CD14-positive monocyte (primary cell): ENCODE measurements around the gene SF1. TPM values are rescaled to one million over a fixed set of nuclear protein-coding genes. Genes with fewer than 3 reads are reported as not detected.

Experiments used
- DNase-seq, 3 donors: peaks; one replicate each; pipeline ENCODE4 v3.0.0-alpha.2; 2011 to 2022
- H2AFZ ChIP-seq: 2 replicates; pipeline ENCODE4 v1.6.0; 2012; ENCODE audit warnings: mild to moderate bottlenecking, low read depth, low read length, inconsistent platforms; ENCODE audit not compliant: insufficient read depth, poor library complexity, severe bottlenecking
- H3K27ac ChIP-seq, 2 donors: 1 replicate in 1 of 2; 2 replicates in 1 of 2; pipeline ENCODE4 v1.5.1; 2012 to 2013; ENCODE audit warnings: low read length in 2 of 2, control low read depth in 1 of 2, inconsistent platforms in 1 of 2, low read depth in 1 of 2, mild to moderate bottlenecking in 1 of 2
- H3K27me3 ChIP-seq, 2 donors: one replicate each; pipeline versions ENCODE4 v1.6.0 to v1.6.1; 2011 to 2013; ENCODE audit warnings: low read length in 2 of 2; ENCODE audit not compliant: control insufficient read depth in 2 of 2, insufficient read depth in 2 of 2
- H3K36me3 ChIP-seq, 2 donors: replicated peaks in 1 of 2; 1 replicate in 1 of 2; 2 replicates in 1 of 2; pipeline versions ENCODE4 v1.5.1 to v1.6.1; 2012 to 2013; ENCODE audit warnings: low read length in 2 of 2, control low read depth in 1 of 2, inconsistent platforms in 1 of 2, mild to moderate bottlenecking in 1 of 2; ENCODE audit not compliant: insufficient read depth in 2 of 2, control insufficient read depth in 1 of 2
- H3K4me1 ChIP-seq, 2 donors: 1 replicate in 1 of 2; 2 replicates in 1 of 2; pipeline versions ENCODE4 v1.5.1 to v1.6.1; 2012 to 2013; ENCODE audit warnings: low read length in 2 of 2, control low read depth in 1 of 2, inconsistent platforms in 1 of 2, mild to moderate bottlenecking in 1 of 2, moderate library complexity in 1 of 2; ENCODE audit not compliant: insufficient read depth in 2 of 2, control insufficient read depth in 1 of 2
- H3K4me2 ChIP-seq: replicated peaks from 2 replicates; pipeline ENCODE3; 2012; ENCODE audit warnings: low read length, moderate library complexity, mild to moderate bottlenecking; ENCODE audit not compliant: poor library complexity, severe bottlenecking; ENCODE audit errors: extremely low read depth
- H3K4me3 ChIP-seq, 3 experiments: fragments of 200-600 bp in 1 of 3; sonication (generic) in 1 of 3; replicated peaks in 1 of 3; 1 replicate in 2 of 3; 2 replicates in 1 of 3; pipeline ENCODE4 v1.5.1; 2011 to 2013; ENCODE audit warnings: low read length in 3 of 3, mild to moderate bottlenecking in 3 of 3, control low read depth in 2 of 3, low read depth in 2 of 3, inconsistent platforms in 1 of 3, moderate library complexity in 1 of 3
- H3K79me2 ChIP-seq: 2 replicates; pipeline ENCODE4 v1.6.0; 2012; ENCODE audit warnings: mild to moderate bottlenecking, control low read depth, inconsistent platforms, low read length, moderate library complexity; ENCODE audit not compliant: insufficient read depth
- H3K9ac ChIP-seq: 2 replicates; pipeline ENCODE4 v1.6.0; 2017; ENCODE audit warnings: low read length, mild to moderate bottlenecking; ENCODE audit not compliant: insufficient read depth, poor library complexity, severe bottlenecking
- H3K9me3 ChIP-seq, 2 donors: replicated peaks in 1 of 2; 1 replicate in 1 of 2; 2 replicates in 1 of 2; pipeline versions ENCODE4 v1.5.1 to v1.6.1; 2012 to 2013; ENCODE audit warnings: low read length in 2 of 2, control low read depth in 1 of 2; ENCODE audit not compliant: control insufficient read depth in 1 of 2, insufficient read depth in 1 of 2
- H4K20me1 ChIP-seq: 2 replicates; pipeline ENCODE4 v1.6.0; 2012; ENCODE audit warnings: mild to moderate bottlenecking, low read length, control low read depth, moderate library complexity; ENCODE audit not compliant: insufficient read depth
- H3K27ac Mint-ChIP-seq, 7 donors: one replicate each; pipeline ENCODE4 v1.8.0; 2020; ENCODE audit warnings: mild to moderate bottlenecking in 7 of 7, mixed read lengths in 7 of 7, moderate library complexity in 6 of 7, inconsistent platforms in 2 of 7
- H3K27me3 Mint-ChIP-seq, 3 donors: one replicate each; pipeline ENCODE4 v1.8.0; 2021 to 2022; ENCODE audit warnings: low read depth in 3 of 3, mild to moderate bottlenecking in 3 of 3, mixed read lengths in 3 of 3, moderate library complexity in 3 of 3, inconsistent platforms in 1 of 3
- H3K36me3 Mint-ChIP-seq, 2 donors: one replicate each; pipeline ENCODE4 v1.8.0; 2020; ENCODE audit warnings: mixed read lengths in 2 of 2, inconsistent platforms in 1 of 2, mild to moderate bottlenecking in 1 of 2
- H3K4me1 Mint-ChIP-seq: one replicate; pipeline ENCODE4 v1.8.0; 2020; ENCODE audit warnings: mild to moderate bottlenecking, mixed read lengths
- H3K4me3 Mint-ChIP-seq, 2 donors: one replicate each; pipeline ENCODE4 v1.8.0; 2020; ENCODE audit warnings: mild to moderate bottlenecking in 2 of 2, mixed read lengths in 2 of 2, moderate library complexity in 1 of 2
- H3K9me3 Mint-ChIP-seq, 7 donors: one replicate each; pipeline ENCODE4 v1.8.0; 2020 to 2022; ENCODE audit warnings: mixed read lengths in 7 of 7, mild to moderate bottlenecking in 6 of 7, moderate library complexity in 6 of 7, inconsistent platforms in 2 of 7
- WGBS: methylation state at CpG from one replicate; pipeline ENCODE4 v1.1.5; 2013; ENCODE audit warnings: missing lambda C conversion rate; ENCODE audit not compliant: insufficient coverage; 5-methylcytosine and 5-hydroxymethylcytosine counted together
- intact Hi-C, 2 donors: fragments of 100-400 bp; cut with micrococcal nuclease; formaldehyde crosslinking; loops; one replicate each; pipeline versions ENCODE4 v1.15.0 to v1.15.1; 2023
- polyA plus RNA-seq, 3 donors: library from polyadenylated mRNA; depleted of rRNA in 1 of 3; unstranded in 2 of 3; stranded (reverse) in 1 of 3; fragments of 300-500 nt in 2 of 3; fragments of >200 nt in 1 of 3; fragmentation: Illumina TruSeq in 2 of 3; gene quantifications; 1 replicate in 2 of 3; 2 replicates in 1 of 3; pipeline ENCODE4 v1.2.3, GENCODE V29; 2012 to 2021
- TF ChIP-seq, protein P1 (sequence below): fragments of 200-600 bp; IDR thresholded peaks from one replicate; pipeline ENCODE4 v1.8.0; 2022; ENCODE audit warnings: antibody characterized with exemption, mild to moderate bottlenecking

SF1 gene
- polyA plus RNA-seq, 3 donors = 31.6 to 302 (median 47.7) TPM

DNA sequence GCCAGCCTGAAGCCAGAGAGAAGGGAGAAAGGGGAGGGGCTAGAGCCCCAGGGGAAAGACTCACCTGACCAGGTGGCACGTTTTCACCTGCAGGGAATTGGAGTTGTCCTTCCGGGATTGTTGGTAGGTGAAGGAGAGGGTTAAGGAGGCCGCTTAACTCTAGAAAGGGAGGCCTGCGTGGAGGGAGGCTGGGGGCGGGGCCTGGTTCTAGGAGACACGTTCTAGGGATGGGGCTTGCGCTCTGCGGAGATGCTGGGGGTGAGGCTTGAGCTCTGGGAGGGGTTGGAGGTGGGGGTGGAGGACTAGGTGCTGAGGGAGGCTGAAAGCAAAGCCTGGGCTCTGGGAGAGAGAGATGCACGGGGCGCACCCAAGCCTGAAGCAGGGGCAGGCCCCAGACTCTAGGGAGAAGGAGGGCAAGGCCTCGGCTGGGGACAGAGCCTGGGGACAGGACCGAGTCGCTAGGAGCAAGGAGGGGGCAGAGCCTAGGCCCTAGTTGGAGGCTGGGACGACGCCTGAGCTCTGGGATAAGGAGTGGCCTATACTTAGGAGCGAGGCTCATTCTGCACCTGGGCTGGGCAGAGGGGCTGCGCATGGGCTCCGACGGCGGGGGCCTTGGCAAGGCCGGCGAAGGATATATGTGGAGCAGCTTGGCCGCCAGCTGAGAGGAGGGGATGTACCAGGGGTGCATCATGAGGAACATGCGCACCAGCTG is 36.8 kb downstream of the SF1 start:
- intact Hi-C loops = no loop called here
- Mint-ChIP-seq H3K9me3 (no peaks in the 10 kb centered on the region), H3K36me3 (peaks cover 40 to 51% of the 10 kb centered on the region in 2 donors), H3K27me3 (peaks cover 0 to 4% (median 1%) of the 10 kb centered on the region in 3 donors), H3K4me1 (peaks cover 32% of the 10 kb centered on the region), H3K27ac (peak overlapping the region in 6 of 7 donors; percentile 31 to 74 (median 58)), H3K4me3 (peak overlapping the region; percentile 87 to 91)
- H3K4me2 ChIP-seq = peak overlapping the region; percentile 99
- H4K20me1 ChIP-seq = peaks cover 60% of the 10 kb centered on the region
- peak overlapping the region; percentile 75 for H3K9ac ChIP-seq
- peaks cover 32 to 48% of the 10 kb centered on the region in 2 donors for H3K4me1 ChIP-seq
- DNase-seq = no peak
- 79% methylated on average over 17 of the region's 24 CpGs for WGBS
- no peak overlapping the region for H2AFZ ChIP-seq
- H3K79me2 ChIP-seq = peaks cover 67% of the 10 kb centered on the region
- TF ChIP-seq, protein P1, sequence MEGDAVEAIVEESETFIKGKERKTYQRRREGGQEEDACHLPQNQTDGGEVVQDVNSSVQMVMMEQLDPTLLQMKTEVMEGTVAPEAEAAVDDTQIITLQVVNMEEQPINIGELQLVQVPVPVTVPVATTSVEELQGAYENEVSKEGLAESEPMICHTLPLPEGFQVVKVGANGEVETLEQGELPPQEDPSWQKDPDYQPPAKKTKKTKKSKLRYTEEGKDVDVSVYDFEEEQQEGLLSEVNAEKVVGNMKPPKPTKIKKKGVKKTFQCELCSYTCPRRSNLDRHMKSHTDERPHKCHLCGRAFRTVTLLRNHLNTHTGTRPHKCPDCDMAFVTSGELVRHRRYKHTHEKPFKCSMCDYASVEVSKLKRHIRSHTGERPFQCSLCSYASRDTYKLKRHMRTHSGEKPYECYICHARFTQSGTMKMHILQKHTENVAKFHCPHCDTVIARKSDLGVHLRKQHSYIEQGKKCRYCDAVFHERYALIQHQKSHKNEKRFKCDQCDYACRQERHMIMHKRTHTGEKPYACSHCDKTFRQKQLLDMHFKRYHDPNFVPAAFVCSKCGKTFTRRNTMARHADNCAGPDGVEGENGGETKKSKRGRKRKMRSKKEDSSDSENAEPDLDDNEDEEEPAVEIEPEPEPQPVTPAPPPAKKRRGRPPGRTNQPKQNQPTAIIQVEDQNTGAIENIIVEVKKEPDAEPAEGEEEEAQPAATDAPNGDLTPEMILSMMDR = no peak
- H3K27ac ChIP-seq = peak overlapping the region in 1 of 2 donors; percentile 83
- H3K27me3 ChIP-seq = no peaks in the 10 kb centered on the region
- H3K9me3 ChIP-seq = no peaks in the 10 kb centered on the region
- H3K4me3 ChIP-seq = peak overlapping the region; percentile 71 to 95 (median 91)
- H3K36me3 ChIP-seq = peaks cover 29 to 47% of the 10 kb centered on the region in 2 donors

- H3K36me3 ChIP-seq = peaks cover 46 to 64% of the 10 kb centered on the region in 2 donors
- no peak overlapping the region for H3K27ac Mint-ChIP-seq
- TF ChIP-seq, protein P1 = no peak
These were observed 38.5 kb downstream of the SF1 start for GRCh38 chr11:64739871-64740270.

More at GRCh38 chr11:64739871-64740270, 38.5 kb downstream of the SF1 start:
- WGBS = 98% methylated on average over 7 of the region's 12 CpGs
- Histone ChIP-seq H2AFZ (no peak overlapping the region), H3K27ac (no peak overlapping the region), H3K4me3 (no peak overlapping the region), H3K9ac (no peak overlapping the region), H3K9me3 (no peaks in the 10 kb centered on the region), H4K20me1 (peaks cover 77% of the 10 kb centered on the region), H3K79me2 (peaks cover 84% of the 10 kb centered on the region), H3K4me2 (no peak overlapping the region), H3K4me1 (peaks cover 21 to 34% of the 10 kb centered on the region in 2 donors), H3K27me3 (no peaks in the 10 kb centered on the region)
- peaks cover 55 to 68% of the 10 kb centered on the region in 2 donors for H3K36me3 Mint-ChIP-seq
- H3K4me1 Mint-ChIP-seq = peaks cover 37% of the 10 kb centered on the region
- H3K27me3 Mint-ChIP-seq = peaks cover 0 to 4% (median 1%) of the 10 kb centered on the region in 3 donors
- no peak for DNase-seq
- intact Hi-C loops = no loop called here
- peaks cover 0 to 2% (median 0%) of the 10 kb centered on the region in 7 donors for H3K9me3 Mint-ChIP-seq
- no peak overlapping the region for H3K4me3 Mint-ChIP-seq
